Caco-2 (cell line): Measurements from ENCODE around the gene SMIM35. TPM values are rescaled to one million over a fixed set of nuclear protein-coding genes. Genes with fewer than 3 reads are reported as not detected.
A peak's percentile ranks its signal among the peaks of the same experiment; 100 is the strongest.

Experiments used
- BruUV-seq: library from RNA; stranded (reverse); fragments of 400-500 nt; replicated peaks from 2 replicates; lab custom pipeline; 2021; lab: Mats Ljungman, UMichigan
- CTCF ChIA-PET: fragments of 300-600 bp; sonication (Branson Sonifier 250); formaldehyde crosslinking; loops from one replicate; lab custom pipeline; 2022; ENCODE audit warnings: antibody characterized with exemption; lab: Charles Lee
- POLR2A ChIA-PET: fragments of 300-600 bp; sonication (Branson Sonifier 250); formaldehyde crosslinking; loops from one replicate; lab custom pipeline; 2022; ENCODE audit warnings: antibody characterized with exemption; lab: Charles Lee
- DNase-seq, 2 experiments: peaks; one replicate each; pipeline versions ENCODE4 v3.0.0 to v3.0.0-alpha.2; 2020 to 2022
- H3K27me3 ChIP-seq: replicated peaks from 2 replicates; pipeline ENCODE4 v1.6.0; 2011; ENCODE audit warnings: low read length; ENCODE audit not compliant: control insufficient read depth, insufficient read depth
- H3K36me3 ChIP-seq: 2 replicates; pipeline ENCODE4 v1.5.1; 2011; ENCODE audit warnings: low read length; ENCODE audit not compliant: control insufficient read depth, insufficient read depth
- H3K4me1 ChIP-seq: fragments of 250-450 bp; sonication (Bioruptor Pico); 2 replicates; pipeline ENCODE4 v1.5.1; 2020; ENCODE audit warnings: mild to moderate bottlenecking
- H3K4me3 ChIP-seq: 2 replicates; pipeline ENCODE4 v1.5.1; 2011; ENCODE audit warnings: low read depth, mild to moderate bottlenecking, control low read depth, low read length
- H3K9me3 ChIP-seq: fragments of 250-450 bp; sonication (Bioruptor Pico); 2 replicates; pipeline ENCODE4 v1.5.1; 2020; ENCODE audit warnings: mild to moderate bottlenecking, moderate library complexity
- H3K27ac Mint-ChIP-seq: one replicate; pipeline ENCODE4 v1.8.0; 2022; ENCODE audit warnings: mixed read lengths; ENCODE audit not compliant: unreplicated experiment
- H3K27me3 Mint-ChIP-seq: one replicate; pipeline ENCODE4 v1.8.0; 2022; ENCODE audit warnings: mixed read lengths; ENCODE audit not compliant: insufficient read depth, unreplicated experiment
- H3K36me3 Mint-ChIP-seq: one replicate; pipeline ENCODE4 v1.8.0; 2022; ENCODE audit warnings: mild to moderate bottlenecking, mixed read lengths; ENCODE audit not compliant: insufficient read depth, unreplicated experiment
- H3K4me1 Mint-ChIP-seq: one replicate; pipeline ENCODE4 v1.8.0; 2022; ENCODE audit warnings: low read depth, mixed read lengths; ENCODE audit not compliant: unreplicated experiment
- H3K4me3 Mint-ChIP-seq: one replicate; pipeline ENCODE4 v1.8.0; 2022; ENCODE audit warnings: mild to moderate bottlenecking, moderate library complexity, mixed read lengths; ENCODE audit not compliant: unreplicated experiment
- H3K9me3 Mint-ChIP-seq: one replicate; pipeline ENCODE4 v1.8.0; 2022; ENCODE audit warnings: mixed read lengths; ENCODE audit not compliant: unreplicated experiment
- intact Hi-C: fragments of 100-400 bp; cut with micrococcal nuclease; formaldehyde crosslinking; loops from one replicate; pipeline ENCODE4 v1.10.0; 2022; ENCODE audit not compliant: unreplicated experiment
- total RNA-seq: library from RNA; stranded (reverse); gene quantifications from 2 replicates; pipeline ENCODE4 v1.2.3, GENCODE V29; 2022
- TF ChIP-seq, protein P1 (sequence below), 2 experiments: fragments of 200-600 bp in 1 of 2; IDR thresholded peaks; 1 replicate in 1 of 2; 2 replicates in 1 of 2; pipeline versions ENCODE4 v1.5.1 to v1.8.0; 2011 to 2022; ENCODE audit warnings: antibody characterized with exemption in 1 of 2, control low read depth in 1 of 2, inconsistent platforms in 1 of 2, low read depth in 1 of 2, low read length in 1 of 2, mild to moderate bottlenecking in 1 of 2, moderate library complexity in 1 of 2; ENCODE audit not compliant: insufficient read depth in 1 of 2, severe bottlenecking in 1 of 2, unreplicated experiment in 1 of 2

Gene SMIM35
- total RNA-seq, 1 experiment from 2014 or later, result not detected

DNA sequence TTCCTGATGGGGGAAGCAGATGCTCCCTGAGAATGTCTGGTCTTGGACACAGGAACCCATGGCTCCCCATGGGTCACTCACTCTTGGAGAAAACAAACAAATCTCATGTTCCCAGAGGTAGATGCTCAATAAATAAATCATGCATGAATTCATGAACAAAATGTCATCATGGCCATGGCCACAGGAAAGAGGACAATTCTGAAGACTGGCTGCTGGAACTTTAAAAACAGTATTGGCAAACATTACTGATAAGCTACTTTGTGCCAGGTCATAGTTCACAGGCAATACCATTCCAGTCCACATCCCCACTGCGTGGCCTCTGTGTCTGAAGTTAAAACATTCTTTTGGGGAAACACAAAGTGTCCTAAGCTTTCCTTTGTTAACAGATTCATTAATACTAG, 9.2 kb upstream of the SMIM35 start:
- peaks cover 7% of the 10 kb centered on the region for H3K36me3 Mint-ChIP-seq
- Histone ChIP-seq H3K36me3 (peaks cover 4% of the 10 kb centered on the region; the same call in 1 of the 2 replicates), H3K9me3 (no peaks in the 10 kb centered on the region), H3K4me1 (peaks cover 64% of the 10 kb centered on the region), H3K27me3 (no peaks in the 10 kb centered on the region), H3K4me3 (no peak overlapping the region)
- no peaks in the 10 kb centered on the region for H3K9me3 Mint-ChIP-seq
- no peaks in the 10 kb centered on the region for H3K27me3 Mint-ChIP-seq
- peak overlapping the region; percentile 7 for H3K27ac Mint-ChIP-seq
- POLR2A ChIA-PET, result interaction anchor here (0.6 to 1.0 kb wide), 3 partner anchors 12 to 19 kb away, joined by 4 to 8 read pairs (median 5); partner anchors contain the start of gene TMPRSS4
- H3K4me1 Mint-ChIP-seq, result peaks cover 51% of the 10 kb centered on the region
- intact Hi-C loops, result loop anchor here (1.0 kb wide), 2 partner anchors 20 to 49 kb away; no protein-coding TSS in a partner anchor
- CTCF ChIA-PET, result interaction anchor here (0.5 to 1.5 kb wide), 12 partner anchors 10 to 279 kb away, joined by 3 to 19 read pairs (median 4); partner anchors contain the start of gene TMPRSS4
- BruUV-seq, result no TSS peak
- peak in 1 of 2 experiments; percentile 60 for DNase-seq
- TF ChIP-seq, protein P1, sequence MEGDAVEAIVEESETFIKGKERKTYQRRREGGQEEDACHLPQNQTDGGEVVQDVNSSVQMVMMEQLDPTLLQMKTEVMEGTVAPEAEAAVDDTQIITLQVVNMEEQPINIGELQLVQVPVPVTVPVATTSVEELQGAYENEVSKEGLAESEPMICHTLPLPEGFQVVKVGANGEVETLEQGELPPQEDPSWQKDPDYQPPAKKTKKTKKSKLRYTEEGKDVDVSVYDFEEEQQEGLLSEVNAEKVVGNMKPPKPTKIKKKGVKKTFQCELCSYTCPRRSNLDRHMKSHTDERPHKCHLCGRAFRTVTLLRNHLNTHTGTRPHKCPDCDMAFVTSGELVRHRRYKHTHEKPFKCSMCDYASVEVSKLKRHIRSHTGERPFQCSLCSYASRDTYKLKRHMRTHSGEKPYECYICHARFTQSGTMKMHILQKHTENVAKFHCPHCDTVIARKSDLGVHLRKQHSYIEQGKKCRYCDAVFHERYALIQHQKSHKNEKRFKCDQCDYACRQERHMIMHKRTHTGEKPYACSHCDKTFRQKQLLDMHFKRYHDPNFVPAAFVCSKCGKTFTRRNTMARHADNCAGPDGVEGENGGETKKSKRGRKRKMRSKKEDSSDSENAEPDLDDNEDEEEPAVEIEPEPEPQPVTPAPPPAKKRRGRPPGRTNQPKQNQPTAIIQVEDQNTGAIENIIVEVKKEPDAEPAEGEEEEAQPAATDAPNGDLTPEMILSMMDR (IDR thresholded peaks at IDR 0.05; ENCODE audit: insufficient read depth in 1 of 2, low read depth in 1 of 2, low read length in 1 of 2, severe bottlenecking in 1 of 2, unreplicated experiment in 1 of 2), result peak in 1 of 2 experiments; percentile 18
- H3K4me3 Mint-ChIP-seq, result peak overlapping the region; percentile 16

DNA sequence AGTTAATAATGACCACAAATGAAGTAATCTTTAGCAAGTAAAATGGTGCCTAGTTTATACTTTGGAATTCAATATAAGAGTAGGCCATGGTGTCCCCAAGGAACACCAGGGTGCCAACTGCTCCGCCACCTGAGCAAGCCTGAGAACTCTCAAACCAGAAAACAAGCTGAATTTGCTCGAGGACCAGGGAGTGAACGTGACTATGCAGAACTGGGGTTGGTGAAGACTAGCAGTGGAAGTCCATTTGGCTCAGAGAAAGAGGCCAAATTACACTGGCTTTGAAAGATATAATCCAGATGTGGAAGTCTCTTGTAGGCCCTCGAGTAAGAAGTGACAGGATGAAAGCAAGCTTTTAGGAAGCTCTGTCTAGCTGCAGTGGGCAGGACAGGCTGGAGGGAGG, 8.7 kb upstream of the SMIM35 start:
- ChIA-PET POLR2A (interaction anchor here (0.6 to 1.0 kb wide), 3 partner anchors 11 to 19 kb away, joined by 4 to 8 read pairs (median 5); partner anchors contain the start of gene TMPRSS4), CTCF (interaction anchor here (0.5 to 1.5 kb wide), 12 partner anchors 10 to 278 kb away, joined by 3 to 19 read pairs (median 4); partner anchors contain the start of gene TMPRSS4)
- Histone ChIP-seq H3K36me3 (peaks cover 4% of the 10 kb centered on the region; the same call in 1 of the 2 replicates), H3K4me1 (peaks cover 67% of the 10 kb centered on the region), H3K27me3 (no peaks in the 10 kb centered on the region), H3K4me3 (no peak overlapping the region), H3K9me3 (no peaks in the 10 kb centered on the region)
- Mint-ChIP-seq H3K9me3 (no peaks in the 10 kb centered on the region), H3K27me3 (no peaks in the 10 kb centered on the region), H3K4me1 (peaks cover 55% of the 10 kb centered on the region), H3K27ac (peak overlapping the region; percentile 7), H3K4me3 (peak overlapping the region; percentile 16), H3K36me3 (peaks cover 7% of the 10 kb centered on the region)
- TF ChIP-seq, protein P1 (IDR thresholded peaks at IDR 0.05; ENCODE audit: insufficient read depth in 1 of 2, low read depth in 1 of 2, low read length in 1 of 2, severe bottlenecking in 1 of 2, unreplicated experiment in 1 of 2), result no peak
- intact Hi-C loops, result no loop called here
- DNase-seq, result no peak
- BruUV-seq, result TSS peak; percentile 1

DNA sequence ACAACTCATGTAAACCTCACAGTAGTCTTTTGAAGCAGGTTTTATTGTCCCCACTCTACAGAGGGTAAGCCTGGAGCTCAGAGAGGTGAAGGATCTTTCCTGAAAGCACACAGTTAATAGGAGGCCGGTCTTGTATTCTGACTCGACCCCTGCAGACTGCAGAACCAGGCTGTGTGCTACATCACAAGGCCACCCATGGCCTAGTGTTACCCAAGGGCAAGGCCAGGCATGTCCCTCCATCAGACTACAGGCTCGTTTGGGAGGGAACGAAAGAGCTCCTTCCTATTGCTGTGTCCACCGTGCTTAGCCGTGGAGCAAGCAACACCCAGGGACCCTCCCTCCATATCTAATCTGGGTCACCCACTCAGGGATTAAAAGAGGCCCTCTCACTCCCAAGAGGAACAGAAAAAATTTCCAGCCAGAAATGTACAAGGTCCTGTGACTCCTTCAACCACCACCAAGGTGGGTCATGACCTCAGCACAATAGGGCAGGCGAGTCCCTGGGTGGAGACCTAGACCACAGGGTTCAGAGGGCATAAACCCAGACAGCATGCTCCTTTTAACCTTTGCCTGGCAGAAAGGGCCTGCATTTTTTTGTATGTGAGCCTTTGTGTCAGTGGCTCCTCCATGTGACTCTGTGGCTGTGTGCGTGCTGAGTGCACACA, 6.3 kb upstream of the SMIM35 start:
- DNase-seq, result peak; percentile 52 to 68
- H3K9me3 ChIP-seq, result peaks cover 2% of the 10 kb centered on the region; the same call in 1 of the 2 replicates
- no peaks in the 10 kb centered on the region for H3K27me3 ChIP-seq
- Mint-ChIP-seq H3K4me1 (peaks cover 53% of the 10 kb centered on the region), H3K27ac (no peak overlapping the region), H3K27me3 (no peaks in the 10 kb centered on the region), H3K9me3 (no peaks in the 10 kb centered on the region), H3K4me3 (no peak overlapping the region), H3K36me3 (peaks cover 14% of the 10 kb centered on the region)
- intact Hi-C loops, result no loop called here
- ChIA-PET CTCF (no interaction called here), POLR2A (no interaction called here)
- H3K4me3 ChIP-seq, result no peak overlapping the region
- TF ChIP-seq, protein P1 (IDR thresholded peaks at IDR 0.05; ENCODE audit: insufficient read depth in 1 of 2, low read depth in 1 of 2, low read length in 1 of 2, severe bottlenecking in 1 of 2, unreplicated experiment in 1 of 2), result no peak
- H3K36me3 ChIP-seq, result peaks cover 4% of the 10 kb centered on the region; the same call in 1 of the 2 replicates
- BruUV-seq, result no TSS peak
- peaks cover 60% of the 10 kb centered on the region for H3K4me1 ChIP-seq
